ENCODE data around the gene PRRX2.

PRRX2 gene

DNA sequence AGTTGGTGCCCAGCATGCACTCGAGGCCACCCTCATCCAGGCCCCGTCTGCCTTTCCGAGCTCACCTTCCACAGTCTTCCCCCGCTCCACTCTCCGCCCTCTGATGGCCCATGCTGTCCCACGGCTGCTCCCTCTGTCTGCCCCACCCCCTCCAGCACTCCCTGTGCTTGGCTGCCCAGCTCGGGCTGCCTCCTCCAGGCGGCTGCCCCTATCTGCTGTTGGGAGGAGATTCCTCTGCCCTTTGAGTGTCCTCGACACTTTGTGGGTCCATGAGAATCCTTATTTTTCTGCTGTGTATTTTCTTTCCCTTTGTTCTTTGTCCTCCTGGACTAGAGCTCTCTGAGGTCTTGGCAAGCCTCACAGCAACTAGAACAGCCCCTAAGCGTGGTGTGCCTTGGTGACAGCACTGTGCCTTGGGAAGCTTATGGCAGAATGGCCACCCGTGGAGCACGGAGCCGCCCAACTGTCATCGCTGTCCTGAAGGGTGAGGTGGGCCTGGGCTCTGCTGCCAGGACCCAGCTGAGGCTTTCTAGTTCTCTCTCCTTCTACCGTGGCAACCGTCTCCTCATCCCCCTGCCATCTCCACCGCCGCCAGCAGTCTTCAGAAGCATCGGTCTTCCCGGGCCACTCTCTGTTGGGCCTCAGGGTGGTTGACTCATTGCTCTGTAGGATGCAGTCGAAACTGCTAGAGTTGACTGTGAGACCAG is 34.3 kb upstream of the PRRX2 start:
- Histone ChIP-seq H3K36me3 (ENCODE audit: control insufficient read depth in 4 of 4, insufficient read depth in 4 of 4, low read length in 3 of 4) (peaks cover 9 to 79% (median 29%) of the 10 kb centered on the region in 4 experiments), H3K4me1 (ENCODE audit: control extremely low read depth in 1 of 4, control insufficient read depth in 4 of 4, insufficient read depth in 4 of 4, low read length in 3 of 4) (peaks cover 9 to 25% (median 21%) of the 10 kb centered on the region in 4 experiments), H3K9me3 (ENCODE audit: control extremely low read depth in 1 of 5, control insufficient read depth in 4 of 5, insufficient read depth in 2 of 5, low read depth in 1 of 5, low read length in 4 of 5) (no peaks in the 10 kb centered on the region), H3K4me3 (ENCODE audit: control insufficient read depth in 1 of 7, extremely low read depth in 1 of 7, insufficient read depth in 4 of 7, low read depth in 2 of 7, low read length in 6 of 7) (no peak overlapping the region), H3K27me3 (replicated peaks in 2 of 5; ENCODE audit: control insufficient read depth in 4 of 5, insufficient read depth in 5 of 5, low read length in 4 of 5) (no peaks in the 10 kb centered on the region), H3K27ac (ENCODE audit: insufficient read depth in 1 of 2, low read depth in 1 of 2, low read length in 2 of 2, poor library complexity in 1 of 2, severe bottlenecking in 2 of 2) (no peak overlapping the region)
- POLR2A ChIA-PET: no interaction called here
- CTCF ChIA-PET: interaction anchor here (1.1 to 1.2 kb wide), 2 partner anchors 491 to 497 kb away, joined by 3 to 4 read pairs; no protein-coding TSS in a partner anchor
- WGBS (ENCODE audit: insufficient coverage): 93% methylated on average over 20 of the region's 21 CpGs
- DNase-seq: no peak

GRCh38 chr9:129631674-129632129 is 33.7 kb upstream of the PRRX2 start:
- Histone ChIP-seq H3K9me3 (ENCODE audit: control extremely low read depth in 1 of 5, control insufficient read depth in 4 of 5, insufficient read depth in 2 of 5, low read depth in 1 of 5, low read length in 4 of 5) (no peaks in the 10 kb centered on the region), H3K4me1 (ENCODE audit: control extremely low read depth in 1 of 4, control insufficient read depth in 4 of 4, insufficient read depth in 4 of 4, low read length in 3 of 4) (peaks cover 9 to 21% (median 18%) of the 10 kb centered on the region in 4 experiments), H3K36me3 (ENCODE audit: control insufficient read depth in 4 of 4, insufficient read depth in 4 of 4, low read length in 3 of 4) (peaks cover 9 to 81% (median 31%) of the 10 kb centered on the region in 4 experiments), H3K27ac (ENCODE audit: insufficient read depth in 1 of 2, low read depth in 1 of 2, low read length in 2 of 2, poor library complexity in 1 of 2, severe bottlenecking in 2 of 2) (no peak overlapping the region), H3K4me3 (ENCODE audit: control insufficient read depth in 1 of 7, extremely low read depth in 1 of 7, insufficient read depth in 4 of 7, low read depth in 2 of 7, low read length in 6 of 7) (no peak overlapping the region), H3K27me3 (replicated peaks in 2 of 5; ENCODE audit: control insufficient read depth in 4 of 5, insufficient read depth in 5 of 5, low read length in 4 of 5) (no peaks in the 10 kb centered on the region)
- 97% methylated on average over 18 of the region's 19 CpGs for WGBS (ENCODE audit: insufficient coverage)
- DNase-seq: no peak
- ChIA-PET CTCF (no interaction called here), POLR2A (no interaction called here)

- CTCF ChIA-PET: no interaction called here
- peaks cover 10 to 88% (median 36%) of the 10 kb centered on the region in 4 experiments for H3K36me3 ChIP-seq (ENCODE audit: control insufficient read depth in 4 of 4, insufficient read depth in 4 of 4, low read length in 3 of 4)
- no peak overlapping the region for H3K4me3 ChIP-seq (ENCODE audit: control insufficient read depth in 1 of 7, extremely low read depth in 1 of 7, insufficient read depth in 4 of 7, low read depth in 2 of 7, low read length in 6 of 7)
- WGBS (ENCODE audit: insufficient coverage): 89% methylated on average over 13 of the region's 13 CpGs
- H3K4me1 ChIP-seq (ENCODE audit: control extremely low read depth in 1 of 4, control insufficient read depth in 4 of 4, insufficient read depth in 4 of 4, low read length in 3 of 4): peaks cover 2 to 20% (median 17%) of the 10 kb centered on the region in 4 experiments
- H3K27me3 ChIP-seq (replicated peaks in 2 of 5; ENCODE audit: control insufficient read depth in 4 of 5, insufficient read depth in 5 of 5, low read length in 4 of 5): no peaks in the 10 kb centered on the region
- no peak for DNase-seq
- H3K9me3 ChIP-seq (ENCODE audit: control extremely low read depth in 1 of 5, control insufficient read depth in 4 of 5, insufficient read depth in 2 of 5, low read depth in 1 of 5, low read length in 4 of 5): no peaks in the 10 kb centered on the region
- POLR2A ChIA-PET: interaction anchor here (0.5 kb wide), 1 partner anchor 587 kb away, joined by 3 read pairs; no protein-coding TSS in a partner anchor
- H3K27ac ChIP-seq (ENCODE audit: insufficient read depth in 1 of 2, low read depth in 1 of 2, low read length in 2 of 2, poor library complexity in 1 of 2, severe bottlenecking in 2 of 2): no peak overlapping the region
Observed at GRCh38 chr9:129632460-129632859, 33.0 kb upstream of the PRRX2 start.

DNA sequence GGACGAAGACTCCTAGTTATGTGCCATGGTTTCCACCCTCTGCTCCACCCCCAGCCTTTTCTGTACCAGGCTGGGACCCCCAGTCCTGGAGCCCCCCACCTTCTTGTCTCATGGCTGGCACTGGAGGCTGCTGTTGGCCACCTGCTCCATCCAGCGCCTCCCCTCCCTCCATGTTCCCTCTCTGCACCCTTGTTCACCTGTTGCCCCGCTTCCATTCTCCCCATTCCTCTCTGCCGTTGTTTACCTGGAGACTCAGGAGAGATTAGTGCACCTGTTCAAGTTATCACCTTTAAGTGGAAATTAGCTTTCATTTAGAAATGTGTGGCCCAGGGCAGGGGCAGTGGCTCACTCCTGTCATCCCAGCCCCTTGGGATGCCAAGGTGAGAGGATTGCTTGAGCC is 32.2 kb upstream of the PRRX2 start:
- 89% methylated on average over 3 of the region's 4 CpGs for WGBS (ENCODE audit: insufficient coverage)
- H3K4me3 ChIP-seq (ENCODE audit: control insufficient read depth in 1 of 7, extremely low read depth in 1 of 7, insufficient read depth in 4 of 7, low read depth in 2 of 7, low read length in 6 of 7): no peak overlapping the region
- peaks cover 17 to 89% (median 43%) of the 10 kb centered on the region in 4 experiments for H3K36me3 ChIP-seq (ENCODE audit: control insufficient read depth in 4 of 4, insufficient read depth in 4 of 4, low read length in 3 of 4)

GRCh38 chr9:129633848-129634247 is 31.6 kb upstream of the PRRX2 start:
- peaks cover 20 to 90% (median 44%) of the 10 kb centered on the region in 4 experiments for H3K36me3 ChIP-seq (ENCODE audit: control insufficient read depth in 4 of 4, insufficient read depth in 4 of 4, low read length in 3 of 4)
- H3K27me3 ChIP-seq (replicated peaks in 2 of 5; ENCODE audit: control insufficient read depth in 4 of 5, insufficient read depth in 5 of 5, low read length in 4 of 5): no peaks in the 10 kb centered on the region
- H3K27ac ChIP-seq (ENCODE audit: insufficient read depth in 1 of 2, low read depth in 1 of 2, low read length in 2 of 2, poor library complexity in 1 of 2, severe bottlenecking in 2 of 2): no peak overlapping the region
- H3K9me3 ChIP-seq (ENCODE audit: control extremely low read depth in 1 of 5, control insufficient read depth in 4 of 5, insufficient read depth in 2 of 5, low read depth in 1 of 5, low read length in 4 of 5): no peaks in the 10 kb centered on the region
- peaks cover 0 to 21% (median 9%) of the 10 kb centered on the region in 4 experiments for H3K4me1 ChIP-seq (ENCODE audit: control extremely low read depth in 1 of 4, control insufficient read depth in 4 of 4, insufficient read depth in 4 of 4, low read length in 3 of 4)
- WGBS (ENCODE audit: insufficient coverage): 89% methylated on average over 13 of the region's 13 CpGs
- no peak overlapping the region for H3K4me3 ChIP-seq (ENCODE audit: control insufficient read depth in 1 of 7, extremely low read depth in 1 of 7, insufficient read depth in 4 of 7, low read depth in 2 of 7, low read length in 6 of 7)
- POLR2A ChIA-PET: no interaction called here
- CTCF ChIA-PET: no interaction called here
- no peak for DNase-seq

More for the DNA sequence above, 32.2 kb upstream of the PRRX2 start:
- no peak for DNase-seq
- CTCF ChIA-PET: no interaction called here
- no peaks in the 10 kb centered on the region for H3K9me3 ChIP-seq (ENCODE audit: control extremely low read depth in 1 of 5, control insufficient read depth in 4 of 5, insufficient read depth in 2 of 5, low read depth in 1 of 5, low read length in 4 of 5)
- POLR2A ChIA-PET: no interaction called here
- H3K4me1 ChIP-seq (ENCODE audit: control extremely low read depth in 1 of 4, control insufficient read depth in 4 of 4, insufficient read depth in 4 of 4, low read length in 3 of 4): peaks cover 0 to 21% (median 12%) of the 10 kb centered on the region in 4 experiments
- no peak overlapping the region for H3K27ac ChIP-seq (ENCODE audit: insufficient read depth in 1 of 2, low read depth in 1 of 2, low read length in 2 of 2, poor library complexity in 1 of 2, severe bottlenecking in 2 of 2)
- H3K27me3 ChIP-seq (replicated peaks in 2 of 5; ENCODE audit: control insufficient read depth in 4 of 5, insufficient read depth in 5 of 5, low read length in 4 of 5): no peaks in the 10 kb centered on the region

DNA sequence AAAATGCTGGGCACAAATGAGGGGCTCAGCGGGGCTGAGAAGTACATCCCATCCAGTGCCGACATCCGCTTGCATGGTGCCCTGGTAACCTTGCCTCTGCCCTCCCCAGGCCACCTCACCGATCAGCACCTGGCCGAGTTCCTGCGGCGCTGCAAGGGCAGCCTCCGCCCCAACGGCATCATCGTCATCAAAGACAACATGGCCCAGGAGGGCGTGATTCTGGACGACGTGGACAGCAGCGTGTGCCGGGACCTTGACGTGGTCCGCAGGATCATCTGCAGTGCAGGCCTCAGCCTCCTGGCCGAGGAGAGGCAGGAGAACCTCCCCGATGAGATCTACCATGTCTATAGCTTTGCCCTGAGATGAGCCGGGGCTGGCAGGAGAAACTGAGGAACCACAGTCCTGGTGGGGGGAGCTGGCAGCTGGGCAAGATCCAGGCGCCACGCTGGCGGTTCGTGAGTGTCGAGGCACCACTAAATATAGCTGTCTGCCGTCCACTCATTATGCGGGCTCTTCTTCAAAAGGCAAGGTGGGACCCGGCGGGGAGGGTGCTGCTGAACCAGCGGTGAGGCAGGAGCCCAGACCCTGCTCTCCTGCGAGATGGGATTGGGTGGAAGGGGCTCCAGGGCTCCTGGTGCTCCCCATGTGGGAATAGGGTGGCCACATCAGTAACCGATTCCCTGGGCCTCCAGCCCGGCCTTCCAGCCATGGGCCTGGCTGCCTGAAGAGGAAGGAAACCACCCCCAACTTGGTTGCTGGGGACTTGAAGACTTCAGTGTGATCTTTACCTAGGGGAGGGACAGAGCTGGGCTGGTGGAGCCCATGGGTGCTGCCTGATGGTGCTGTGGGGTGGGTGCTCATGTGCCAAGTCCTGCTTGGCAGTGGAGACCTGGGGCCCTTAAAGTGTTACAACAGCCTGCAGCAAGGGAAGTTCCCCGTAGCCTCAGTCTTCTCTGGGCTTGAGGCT is 30.1 kb upstream of the PRRX2 start:
- no peak for DNase-seq
- WGBS (ENCODE audit: insufficient coverage): 99% methylated on average over 31 of the region's 34 CpGs
- peaks cover 0 to 25% (median 15%) of the 10 kb centered on the region in 4 experiments for H3K4me1 ChIP-seq (ENCODE audit: control extremely low read depth in 1 of 4, control insufficient read depth in 4 of 4, insufficient read depth in 4 of 4, low read length in 3 of 4)
- no peaks in the 10 kb centered on the region for H3K9me3 ChIP-seq (ENCODE audit: control extremely low read depth in 1 of 5, control insufficient read depth in 4 of 5, insufficient read depth in 2 of 5, low read depth in 1 of 5, low read length in 4 of 5)
- ChIA-PET POLR2A (interaction anchor here (0.5 kb wide), 1 partner anchor 9 kb away, joined by 6 read pairs; the partner anchor contains the start of gene NTMT1), CTCF (interaction anchor here (5.8 kb wide), 1 partner anchor 10 kb away, joined by 38 read pairs; the partner anchor contains the start of gene NTMT1)
- H3K27me3 ChIP-seq (replicated peaks in 2 of 5; ENCODE audit: control insufficient read depth in 4 of 5, insufficient read depth in 5 of 5, low read length in 4 of 5): no peaks in the 10 kb centered on the region
- peaks cover 20 to 85% (median 47%) of the 10 kb centered on the region in 4 experiments for H3K36me3 ChIP-seq (ENCODE audit: control insufficient read depth in 4 of 4, insufficient read depth in 4 of 4, low read length in 3 of 4)
- no peak overlapping the region for H3K4me3 ChIP-seq (ENCODE audit: control insufficient read depth in 1 of 7, extremely low read depth in 1 of 7, insufficient read depth in 4 of 7, low read depth in 2 of 7, low read length in 6 of 7)
- H3K27ac ChIP-seq (ENCODE audit: insufficient read depth in 1 of 2, low read depth in 1 of 2, low read length in 2 of 2, poor library complexity in 1 of 2, severe bottlenecking in 2 of 2): peak overlapping the region in 1 of 2 experiments; percentile 40

Data from common myeloid progenitor, CD34-positive (primary cell).